Ammon's horn (tissue), 1 donor: Measurements from ENCODE around the gene IFNA6.
A peak's percentile ranks its signal among the peaks of the same experiment; 100 is the strongest.
"Not testable (repeated sequence)": the region's sequence is repeated elsewhere in the genome, so short reads cannot be mapped to it uniquely, and the experiment has no call there.

Experiments used
- DNase-seq: peaks from one replicate; pipeline ENCODE4 v3.0.0-alpha.2; 2016; ENCODE audit warnings: low spot score

IFNA6 gene

GRCh38 chr9:21350787-21351186 lies at the start of gene IFNA6:
IFNA6 (minus strand) TSS chr9:21350887; CDS start chr9:21350887, 0 bp downstream.
- DNase-seq = no peak

GRCh38 chr9:21399956-21400355 lies 49.3 kb upstream of the IFNA6 start:
- DNase-seq = no peak

- no peak for DNase-seq
Measured at GRCh38 chr9:21398955-21399489, 48.3 kb upstream of the IFNA6 start.

GRCh38 chr9:21395778-21396717 lies 45.4 kb upstream of the IFNA6 start:
- peak; percentile 80 for DNase-seq

GRCh38 chr9:21392270-21392669 lies 41.6 kb upstream of the IFNA6 start:
- no peak for DNase-seq

- no peak for DNase-seq
Measured at GRCh38 chr9:21385131-21385670, 34.5 kb upstream of the IFNA6 start, which contains the start of gene IFNA2. IFNA2 (minus strand) TSS chr9:21385398; CDS start chr9:21385329, 69 bp downstream.

GRCh38 chr9:21383627-21384026 lies 32.9 kb upstream of the IFNA6 start:
- no peak for DNase-seq

GRCh38 chr9:21381448-21382339 lies 31.0 kb upstream of the IFNA6 start:
- DNase-seq = no peak

- not testable (repeated sequence) for DNase-seq
Measured at GRCh38 chr9:21371467-21371866, 20.8 kb upstream of the IFNA6 start.

- DNase-seq = no peak
Measured at GRCh38 chr9:21367957-21368356, 17.3 kb upstream of the IFNA6 start, which contains the start of gene IFNA13. IFNA13 (minus strand) TSS chr9:21368057; CDS start chr9:21368010, 47 bp downstream.

- not testable (repeated sequence) for DNase-seq
Measured at GRCh38 chr9:21367169-21367568, 16.5 kb upstream of the IFNA6 start.

GRCh38 chr9:21362287-21362686 lies 11.6 kb upstream of the IFNA6 start:
- DNase-seq = no peak

- DNase-seq = no peak
Measured at GRCh38 chr9:21357479-21358460, 7.1 kb upstream of the IFNA6 start.

GRCh38 chr9:21348430-21348970 lies 2.2 kb downstream of the IFNA6 start:
- DNase-seq = no peak

GRCh38 chr9:21340735-21341134 lies 10.0 kb downstream of the IFNA6 start:
- no peak for DNase-seq

GRCh38 chr9:21336457-21336856 lies 14.2 kb downstream of the IFNA6 start:
- no peak for DNase-seq

GRCh38 chr9:21334701-21335632 lies 15.7 kb downstream of the IFNA6 start, which contains the start of gene KLHL9:
KLHL9 (minus strand) TSS chr9:21335404; CDS start chr9:21334859, 545 bp downstream.
- DNase-seq = peak; percentile 95

- no peak for DNase-seq
Measured at GRCh38 chr9:21333226-21333625, 17.5 kb downstream of the IFNA6 start.
